ENCODE data around the gene RBMS1. TPM values are rescaled to one million over a fixed set of nuclear protein-coding genes. Genes with fewer than 3 reads are reported as not detected.

Gene RBMS1
- total RNA-seq, 1 donor from 2014 or later = 73.7 TPM

- no peak for TF ChIP-seq CTCF (conservative IDR thresholded peaks at IDR 0.05)
- Mint-ChIP-seq H3K27me3 (no peaks in the 10 kb centered on the region), H3K9me3 (no peaks in the 10 kb centered on the region), H3K4me3 (peak overlapping the region; percentile 50), H3K27ac (peak overlapping the region; percentile 83), H3K4me1 (ENCODE audit: unreplicated experiment) (peaks cover 51% of the 10 kb centered on the region), H3K36me3 (peaks cover 6% of the 10 kb centered on the region)
- no peak for DNase-seq (ENCODE audit: extremely low spot score, unreplicated experiment)
Observed at GRCh38 chr2:160334028-160334741, 159.4 kb downstream of the RBMS1 start.

GRCh38 chr2:160333324-160334027 lies 160.1 kb downstream of the RBMS1 start:
- Mint-ChIP-seq H3K4me1 (ENCODE audit: unreplicated experiment) (peaks cover 51% of the 10 kb centered on the region), H3K27ac (peak overlapping the region; percentile 83)

GRCh38 chr2:160332318-160332717 lies 161.3 kb downstream of the RBMS1 start:
- no peak for DNase-seq (ENCODE audit: extremely low spot score, unreplicated experiment)
- no peaks in the 10 kb centered on the region for H3K9me3 Mint-ChIP-seq
- no peak for TF ChIP-seq CTCF (conservative IDR thresholded peaks at IDR 0.05)
- H3K36me3 Mint-ChIP-seq = peaks cover 6% of the 10 kb centered on the region
- H3K4me1 Mint-ChIP-seq (ENCODE audit: unreplicated experiment) = peaks cover 57% of the 10 kb centered on the region
- no peaks in the 10 kb centered on the region for H3K27me3 Mint-ChIP-seq
- no peak overlapping the region for H3K4me3 Mint-ChIP-seq
- no peak overlapping the region for H3K27ac Mint-ChIP-seq

More at GRCh38 chr2:160333324-160334027, 160.1 kb downstream of the RBMS1 start:
- Mint-ChIP-seq H3K4me3 (no peak overlapping the region), H3K36me3 (peaks cover 6% of the 10 kb centered on the region), H3K9me3 (no peaks in the 10 kb centered on the region), H3K27me3 (no peaks in the 10 kb centered on the region)
- no peak for TF ChIP-seq CTCF (conservative IDR thresholded peaks at IDR 0.05)
- no peak for DNase-seq (ENCODE audit: extremely low spot score, unreplicated experiment)

- H3K27ac Mint-ChIP-seq = no peak overlapping the region
- H3K4me3 Mint-ChIP-seq = no peak overlapping the region
- no peak for DNase-seq (ENCODE audit: extremely low spot score, unreplicated experiment)
- no peaks in the 10 kb centered on the region for H3K27me3 Mint-ChIP-seq
- peaks cover 62% of the 10 kb centered on the region for H3K4me1 Mint-ChIP-seq (ENCODE audit: unreplicated experiment)
- peaks cover 6% of the 10 kb centered on the region for H3K36me3 Mint-ChIP-seq
- no peaks in the 10 kb centered on the region for H3K9me3 Mint-ChIP-seq
- TF ChIP-seq CTCF (conservative IDR thresholded peaks at IDR 0.05) = no peak
Observed at GRCh38 chr2:160331258-160332025, 162.2 kb downstream of the RBMS1 start.

- peaks cover 10% of the 10 kb centered on the region for H3K36me3 Mint-ChIP-seq
- no peak overlapping the region for H3K27ac Mint-ChIP-seq
- no peaks in the 10 kb centered on the region for H3K9me3 Mint-ChIP-seq
- DNase-seq (ENCODE audit: extremely low spot score, unreplicated experiment) = no peak
- no peak overlapping the region for H3K4me3 Mint-ChIP-seq
- H3K4me1 Mint-ChIP-seq (ENCODE audit: unreplicated experiment) = peaks cover 48% of the 10 kb centered on the region
- TF ChIP-seq CTCF (conservative IDR thresholded peaks at IDR 0.05) = no peak
- no peaks in the 10 kb centered on the region for H3K27me3 Mint-ChIP-seq
Observed at GRCh38 chr2:160328811-160329527, 164.6 kb downstream of the RBMS1 start.

Measured in type B pancreatic cell (in vitro differentiated cells).